Upper lobe of right lung (tissue), 1 donor: ENCODE results near the gene ATG7. TPM values are rescaled to one million over a fixed set of nuclear protein-coding genes. Genes with fewer than 3 reads are reported as not detected.
A peak's percentile ranks its signal among the peaks of the same experiment; 100 is the strongest.

Experiments
- ATAC-seq: fragments of 200-7000 bp; cut with Tn5 transposase; one replicate; pipeline ENCODE4 v1.9.1; 2020; ENCODE audit warnings: mild to moderate bottlenecking, moderate library complexity
- DNase-seq: peaks from one replicate; pipeline ENCODE4 v3.0.0-alpha.2; 2020
- H3K27ac ChIP-seq: fragments of 200-600 bp; one replicate; pipeline ENCODE4 v1.8.0; 2022
- H3K27me3 ChIP-seq: fragments of 200-600 bp; one replicate; pipeline ENCODE4 v1.8.0; 2022; ENCODE audit warnings: mild to moderate bottlenecking
- H3K36me3 ChIP-seq: fragments of 200-600 bp; one replicate; pipeline ENCODE4 v1.8.0; 2022
- H3K4me1 ChIP-seq: fragments of 200-600 bp; one replicate; pipeline ENCODE4 v1.8.0; 2022
- H3K4me3 ChIP-seq: fragments of 200-600 bp; one replicate; pipeline ENCODE4 v1.8.0; 2022; ENCODE audit warnings: mild to moderate bottlenecking
- H3K9me3 ChIP-seq: fragments of 200-600 bp; one replicate; pipeline ENCODE4 v1.8.0; 2022
- CTCF ChIP-seq: fragments of 200-600 bp; IDR thresholded peaks from one replicate; pipeline ENCODE4 v1.8.0; 2022; ENCODE audit warnings: antibody characterized with exemption
- intact Hi-C: fragments of 100-400 bp; cut with DNase I; formaldehyde crosslinking; loops from one replicate; pipeline ENCODE4 v1.11.0; 2022
- total RNA-seq: library from RNA; stranded (reverse); fragmentation: NEBNext Ultra II Directional; extraction: Animal tissue kit (Norgen Biotek cat#: 25700); gene quantifications from one replicate; pipeline ENCODE4 v1.2.1, GENCODE V29; 2021
- donor health status: DM: no; HTN: yes; CAD: no; lungs with severe emphysema.

Gene ATG7
- total RNA-seq, 1 donor from 2014 or later = 49.9 TPM

- TF ChIP-seq CTCF = no peak
- Histone ChIP-seq H3K27me3 (no peaks in the 10 kb centered on the region), H3K36me3 (no peaks in the 10 kb centered on the region), H3K4me1 (peaks cover 10% of the 10 kb centered on the region), H3K9me3 (no peaks in the 10 kb centered on the region), H3K27ac (no peak overlapping the region), H3K4me3 (no peak overlapping the region)
- intact Hi-C loops = loop anchor here (10.0 kb wide), 1 partner anchor 58 kb away; no protein-coding TSS in a partner anchor
- ATAC-seq = peak; percentile 35
- DNase-seq = no peak
Measured at GRCh38 chr3:11576453-11576852, 304.3 kb downstream of the ATG7 start.

DNA sequence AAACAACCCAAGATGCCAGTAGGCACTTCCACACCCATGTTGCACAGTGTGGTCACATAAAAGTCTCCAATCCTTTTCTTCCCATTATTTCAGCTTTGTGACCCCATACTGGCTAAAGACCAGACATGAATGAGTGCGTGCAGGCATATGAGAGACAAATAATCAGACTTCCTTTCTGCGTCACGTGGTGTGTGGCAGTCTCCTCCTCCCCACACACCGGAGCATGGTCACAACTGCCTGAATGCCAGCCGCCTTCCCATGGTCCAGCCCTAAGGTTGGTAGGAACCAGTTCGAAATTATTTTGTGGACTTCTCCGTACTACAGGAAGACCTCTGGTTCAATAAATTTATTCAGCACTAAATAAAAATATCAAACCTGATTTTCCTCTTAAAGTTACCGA is 306.0 kb downstream of the ATG7 start:
- no peak for ATAC-seq
- no peak overlapping the region for H3K27ac ChIP-seq
- no peak for TF ChIP-seq CTCF
- H3K27me3 ChIP-seq = no peaks in the 10 kb centered on the region
- no peak overlapping the region for H3K4me3 ChIP-seq
- no peak for DNase-seq
- no peaks in the 10 kb centered on the region for H3K36me3 ChIP-seq
- intact Hi-C loops = loop anchor here (10.0 kb wide), 1 partner anchor 57 kb away; no protein-coding TSS in a partner anchor
- no peaks in the 10 kb centered on the region for H3K9me3 ChIP-seq
- H3K4me1 ChIP-seq = peaks cover 27% of the 10 kb centered on the region

DNA sequence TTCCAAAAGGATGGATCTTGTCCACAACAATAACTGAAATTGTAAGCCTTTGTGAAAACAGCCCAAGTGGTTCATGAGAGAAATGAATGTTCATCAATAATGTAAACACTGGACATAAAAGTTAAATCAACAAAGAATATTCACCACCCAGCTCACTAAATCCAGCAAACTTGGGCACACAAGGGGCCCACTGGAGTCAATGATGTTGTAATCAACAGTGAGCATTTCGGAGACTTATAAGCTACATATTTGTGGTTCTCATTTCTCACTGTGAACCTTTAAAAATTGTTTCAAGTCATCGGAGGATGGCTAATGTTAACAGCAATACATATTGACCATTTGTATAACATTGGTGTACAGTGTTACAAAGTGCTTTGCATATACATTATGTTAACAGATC is 308.4 kb downstream of the ATG7 start:
- peaks cover 35% of the 10 kb centered on the region for H3K4me1 ChIP-seq
- no peak for TF ChIP-seq CTCF
- intact Hi-C loops = no loop called here
- no peak overlapping the region for H3K27ac ChIP-seq
- H3K4me3 ChIP-seq = no peak overlapping the region
- no peaks in the 10 kb centered on the region for H3K27me3 ChIP-seq
- H3K36me3 ChIP-seq = no peaks in the 10 kb centered on the region
- H3K9me3 ChIP-seq = no peaks in the 10 kb centered on the region
- DNase-seq (no peak), ATAC-seq (no peak)

- H3K27me3 ChIP-seq = no peaks in the 10 kb centered on the region
- no peak for DNase-seq
- H3K4me3 ChIP-seq = peak overlapping the region; percentile 30
- TF ChIP-seq CTCF = no peak
- peak; percentile 33 for ATAC-seq
- H3K36me3 ChIP-seq = no peaks in the 10 kb centered on the region
- peaks cover 35% of the 10 kb centered on the region for H3K4me1 ChIP-seq
- intact Hi-C loops = no loop called here
- no peaks in the 10 kb centered on the region for H3K9me3 ChIP-seq
- peak overlapping the region; percentile 58 for H3K27ac ChIP-seq
Measured at GRCh38 chr3:11581237-11582190, 309.3 kb downstream of the ATG7 start.

- ATAC-seq (peak; percentile 75), DNase-seq (no peak)
- Histone ChIP-seq H3K4me3 (peak overlapping the region; percentile 30), H3K27ac (peak overlapping the region; percentile 58), H3K27me3 (no peaks in the 10 kb centered on the region), H3K36me3 (no peaks in the 10 kb centered on the region), H3K9me3 (no peaks in the 10 kb centered on the region), H3K4me1 (peaks cover 35% of the 10 kb centered on the region)
- intact Hi-C loops = no loop called here
- TF ChIP-seq CTCF = no peak
Measured at GRCh38 chr3:11582191-11582968, 310.2 kb downstream of the ATG7 start.
